ENCODE data around the gene SUSD4. TPM values are rescaled to one million over a fixed set of nuclear protein-coding genes. Genes with fewer than 3 reads are reported as not detected.

The SUSD4 gene
- total RNA-seq, 1 experiment from 2014 or later: 2.3 TPM

GRCh38 chr1:223188618-223189356, 175.2 kb downstream of the SUSD4 start:
- Mint-ChIP-seq H3K4me1 (ENCODE audit: insufficient read depth, unreplicated experiment) (peaks cover 16% of the 10 kb centered on the region), H3K27me3 (ENCODE audit: insufficient read depth, unreplicated experiment) (peaks cover 17% of the 10 kb centered on the region), H3K27ac (ENCODE audit: low read depth, unreplicated experiment) (no peak overlapping the region), H3K9me3 (ENCODE audit: unreplicated experiment) (no peaks in the 10 kb centered on the region), H3K36me3 (ENCODE audit: insufficient read depth, unreplicated experiment) (no peaks in the 10 kb centered on the region), H3K4me3 (ENCODE audit: unreplicated experiment) (no peak overlapping the region)
- DNase-seq (ENCODE audit: unreplicated experiment): no peak
- ChIA-PET POLR2A (interaction anchor here (0.7 to 1.7 kb wide), 4 partner anchors 8 to 158 kb away, joined by 3 to 7 read pairs (median 4); no protein-coding TSS in a partner anchor), CTCF (interaction anchor here (0.5 to 1.0 kb wide), 5 partner anchors 11 to 347 kb away, joined by 3 to 4 read pairs (median 3); no protein-coding TSS in a partner anchor)
- no TSS peak for BruUV-seq (replicated peaks)
- no peak for TF ChIP-seq CTCF (IDR thresholded peaks at IDR 0.05; ENCODE audit: unreplicated experiment)
- intact Hi-C loops (cut with micrococcal nuclease): no loop called here

GRCh38 chr1:223186800-223187199, 177.2 kb downstream of the SUSD4 start:
- Mint-ChIP-seq H3K4me3 (ENCODE audit: unreplicated experiment) (no peak overlapping the region), H3K27me3 (ENCODE audit: insufficient read depth, unreplicated experiment) (peaks cover 17% of the 10 kb centered on the region), H3K36me3 (ENCODE audit: insufficient read depth, unreplicated experiment) (no peaks in the 10 kb centered on the region), H3K27ac (ENCODE audit: low read depth, unreplicated experiment) (no peak overlapping the region), H3K4me1 (ENCODE audit: insufficient read depth, unreplicated experiment) (peaks cover 21% of the 10 kb centered on the region), H3K9me3 (ENCODE audit: unreplicated experiment) (no peaks in the 10 kb centered on the region)
- ChIA-PET POLR2A (no interaction called here), CTCF (interaction anchor here (0.7 to 1.2 kb wide), 6 partner anchors 22 to 243 kb away, joined by 3 to 6 read pairs (median 4); no protein-coding TSS in a partner anchor)
- no peak for TF ChIP-seq CTCF (IDR thresholded peaks at IDR 0.05; ENCODE audit: unreplicated experiment)
- intact Hi-C loops (cut with micrococcal nuclease): no loop called here
- DNase-seq (ENCODE audit: unreplicated experiment): no peak
- BruUV-seq (replicated peaks): no TSS peak

GRCh38 chr1:223183268-223183862, 180.6 kb downstream of the SUSD4 start:
- peaks cover 22% of the 10 kb centered on the region for H3K4me1 Mint-ChIP-seq (ENCODE audit: insufficient read depth, unreplicated experiment)
- no peak for DNase-seq (ENCODE audit: unreplicated experiment)
- ChIA-PET POLR2A (interaction anchor here (0.6 kb wide), 1 partner anchor 15 kb away, joined by 3 read pairs; no protein-coding TSS in a partner anchor), CTCF (no interaction called here)
- TF ChIP-seq CTCF (IDR thresholded peaks at IDR 0.05; ENCODE audit: unreplicated experiment): no peak
- BruUV-seq (replicated peaks): no TSS peak
- H3K9me3 Mint-ChIP-seq (ENCODE audit: unreplicated experiment): no peaks in the 10 kb centered on the region
- intact Hi-C loops (cut with micrococcal nuclease): no loop called here
- no peak overlapping the region for H3K27ac Mint-ChIP-seq (ENCODE audit: low read depth, unreplicated experiment)
- H3K4me3 Mint-ChIP-seq (ENCODE audit: unreplicated experiment): no peak overlapping the region
- H3K27me3 Mint-ChIP-seq (ENCODE audit: insufficient read depth, unreplicated experiment): peaks cover 10% of the 10 kb centered on the region
- H3K36me3 Mint-ChIP-seq (ENCODE audit: insufficient read depth, unreplicated experiment): no peaks in the 10 kb centered on the region

- ChIA-PET CTCF (interaction anchor here (0.6 to 2.8 kb wide), 15 partner anchors 13 to 571 kb away, joined by 3 to 33 read pairs (median 3); no protein-coding TSS in a partner anchor), POLR2A (interaction anchor here (0.6 to 2.8 kb wide), 16 partner anchors 9 to 472 kb away, joined by 3 to 19 read pairs (median 4); partner anchors contain the start of gene TLR5)
- peak; percentile 92 for DNase-seq (ENCODE audit: unreplicated experiment)
- TF ChIP-seq CTCF (IDR thresholded peaks at IDR 0.05; ENCODE audit: unreplicated experiment): no peak
- Mint-ChIP-seq H3K27me3 (ENCODE audit: insufficient read depth, unreplicated experiment) (no peaks in the 10 kb centered on the region), H3K9me3 (ENCODE audit: unreplicated experiment) (no peaks in the 10 kb centered on the region), H3K4me1 (ENCODE audit: insufficient read depth, unreplicated experiment) (peaks cover 33% of the 10 kb centered on the region), H3K4me3 (ENCODE audit: unreplicated experiment) (no peak overlapping the region), H3K27ac (ENCODE audit: low read depth, unreplicated experiment) (peak overlapping the region; percentile 9), H3K36me3 (ENCODE audit: insufficient read depth, unreplicated experiment) (no peaks in the 10 kb centered on the region)
- intact Hi-C loops (cut with micrococcal nuclease): loop anchor here (1.0 to 2.0 kb wide), 3 partner anchors 9 to 319 kb away; no protein-coding TSS in a partner anchor
- BruUV-seq (replicated peaks): no TSS peak
Measured at GRCh38 chr1:223180731-223181321, 183.2 kb downstream of the SUSD4 start.
